ENCODE measurements around the gene PIP5K1B. TPM values are rescaled to one million over a fixed set of nuclear protein-coding genes. Genes with fewer than 3 reads are reported as not detected.

The PIP5K1B gene
- total and polyA plus RNA-seq, 2 experiments from 2014 or later, result 3.7 to 10.2 TPM

- H3K79me2 ChIP-seq, result peaks cover 14% of the 10 kb centered on the region
- no peak overlapping the region for H3K4me3 ChIP-seq
- H3K36me3 ChIP-seq (replicated peaks; ENCODE audit: insufficient read depth, low read depth), result no peaks in the 10 kb centered on the region
- no peak for TF ChIP-seq EZH2phosphoT487 (IDR thresholded peaks at IDR 0.05; ENCODE audit: low read depth, severe bottlenecking, unreplicated experiment)
- no peak for TF ChIP-seq CTCF (IDR thresholded peaks at IDR 0.05; ENCODE audit: poor library complexity)
- TF ChIP-seq EZH2 (IDR thresholded peaks at IDR 0.05; ENCODE audit: borderline replicate concordance), result no peak
- WGBS (ENCODE audit: low lambda C conversion rate, missing lambda C conversion rate), result 92% methylated on average over 2 of the region's 2 CpGs
- no peak overlapping the region for H3K4me2 ChIP-seq
- H2AFZ ChIP-seq, result no peak overlapping the region
- H3K9me2 ChIP-seq (replicated peaks; ENCODE audit: insufficient read depth), result no peaks in the 10 kb centered on the region
- H3K4me1 ChIP-seq (ENCODE audit: insufficient read depth), result peaks cover 21% of the 10 kb centered on the region
- no peaks in the 10 kb centered on the region for H4K20me1 ChIP-seq (ENCODE audit: insufficient read depth, poor library complexity, severe bottlenecking)
- no peak for DNase-seq (ENCODE audit: low spot score)
- H3K27ac ChIP-seq, result peak overlapping the region; percentile 85
- no peaks in the 10 kb centered on the region for H3K27me3 ChIP-seq
- no peaks in the 10 kb centered on the region for H3K9me3 ChIP-seq (ENCODE audit: low read depth)
Measured at GRCh38 chr9:68742333-68742730, 37.3 kb downstream of the PIP5K1B start.

GRCh38 chr9:68744426-68744825, 39.4 kb downstream of the PIP5K1B start:
- H3K4me3 ChIP-seq, result no peak overlapping the region
- H3K4me2 ChIP-seq, result no peak overlapping the region
- no peaks in the 10 kb centered on the region for H4K20me1 ChIP-seq (ENCODE audit: insufficient read depth, poor library complexity, severe bottlenecking)
- no peak for DNase-seq (ENCODE audit: low spot score)
- no peak overlapping the region for H2AFZ ChIP-seq
- H3K79me2 ChIP-seq, result no peaks in the 10 kb centered on the region
- H3K27me3 ChIP-seq, result no peaks in the 10 kb centered on the region
- no peak overlapping the region for H3K27ac ChIP-seq
- no peaks in the 10 kb centered on the region for H3K9me3 ChIP-seq (ENCODE audit: low read depth)
- WGBS (ENCODE audit: low lambda C conversion rate, missing lambda C conversion rate), result 93% methylated on average over 1 of the region's 1 CpG
- H3K4me1 ChIP-seq (ENCODE audit: insufficient read depth), result peaks cover 21% of the 10 kb centered on the region
- H3K36me3 ChIP-seq (replicated peaks; ENCODE audit: insufficient read depth, low read depth), result no peaks in the 10 kb centered on the region
- TF ChIP-seq CTCF (IDR thresholded peaks at IDR 0.05; ENCODE audit: poor library complexity) (no peak), EZH2 (IDR thresholded peaks at IDR 0.05; ENCODE audit: borderline replicate concordance) (no peak), EZH2phosphoT487 (IDR thresholded peaks at IDR 0.05; ENCODE audit: low read depth, severe bottlenecking, unreplicated experiment) (no peak)
- H3K9me2 ChIP-seq (replicated peaks; ENCODE audit: insufficient read depth), result no peaks in the 10 kb centered on the region

GRCh38 chr9:68746525-68746924, 41.5 kb downstream of the PIP5K1B start:
- H3K4me1 ChIP-seq (ENCODE audit: insufficient read depth), result peaks cover 18% of the 10 kb centered on the region
- no peaks in the 10 kb centered on the region for H3K9me3 ChIP-seq (ENCODE audit: low read depth)
- peak overlapping the region; percentile 74 for H3K27ac ChIP-seq
- no peak for DNase-seq (ENCODE audit: low spot score)
- WGBS (ENCODE audit: low lambda C conversion rate, missing lambda C conversion rate), result 72% methylated on average over 2 of the region's 2 CpGs
- H3K79me2 ChIP-seq, result no peaks in the 10 kb centered on the region
- no peaks in the 10 kb centered on the region for H3K36me3 ChIP-seq (replicated peaks; ENCODE audit: insufficient read depth, low read depth)
- H3K9me2 ChIP-seq (replicated peaks; ENCODE audit: insufficient read depth), result no peaks in the 10 kb centered on the region
- H4K20me1 ChIP-seq (ENCODE audit: insufficient read depth, poor library complexity, severe bottlenecking), result no peaks in the 10 kb centered on the region
- peak overlapping the region; percentile 42 for H3K4me2 ChIP-seq
- no peak overlapping the region for H3K4me3 ChIP-seq
- H2AFZ ChIP-seq, result no peak overlapping the region
- H3K27me3 ChIP-seq, result no peaks in the 10 kb centered on the region
- TF ChIP-seq EZH2 (IDR thresholded peaks at IDR 0.05; ENCODE audit: borderline replicate concordance) (no peak), EZH2phosphoT487 (IDR thresholded peaks at IDR 0.05; ENCODE audit: low read depth, severe bottlenecking, unreplicated experiment) (no peak), CTCF (IDR thresholded peaks at IDR 0.05; ENCODE audit: poor library complexity) (no peak)

All from hepatocyte (in vitro differentiated cells).